GM21515 (cell line): ENCODE measurements around the gene TMA7.
A peak's percentile ranks its signal among the peaks of the same experiment; 100 is the strongest.
"Not testable (repeated sequence)": the region's sequence is repeated elsewhere in the genome, so short reads cannot be mapped to it uniquely, and the experiment has no call there.

Experiments
- ATAC-seq: cut with Tn5 transposase; IDR thresholded peaks from one replicate; pipeline ENCODE4 v1.9.1; 2021; ENCODE audit not compliant: unreplicated experiment

TMA7 gene

DNA sequence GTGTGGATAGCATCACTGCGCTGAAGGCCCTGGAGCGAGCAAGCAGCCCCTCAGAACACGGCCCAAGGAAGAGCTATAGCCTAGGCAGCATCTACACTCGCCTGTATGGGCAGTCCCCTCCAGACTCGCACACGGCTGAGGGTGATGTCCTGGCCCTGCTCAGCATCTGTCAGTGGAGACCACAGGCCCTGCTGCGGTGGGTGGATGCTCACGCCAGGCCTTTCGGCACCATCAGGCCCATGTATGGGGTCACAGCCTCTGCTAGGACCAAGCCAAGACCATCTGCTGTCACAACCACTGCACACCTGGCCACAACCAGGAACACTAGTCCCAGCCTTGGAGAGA lies 27.0 kb downstream of the TMA7 start:
- ATAC-seq: no peak

- ATAC-seq: no peak
Observed at GRCh38 chr3:48467473-48468267, 27.6 kb downstream of the TMA7 start.

GRCh38 chr3:48468329-48468731 lies 28.3 kb downstream of the TMA7 start:
- ATAC-seq: no peak

DNA sequence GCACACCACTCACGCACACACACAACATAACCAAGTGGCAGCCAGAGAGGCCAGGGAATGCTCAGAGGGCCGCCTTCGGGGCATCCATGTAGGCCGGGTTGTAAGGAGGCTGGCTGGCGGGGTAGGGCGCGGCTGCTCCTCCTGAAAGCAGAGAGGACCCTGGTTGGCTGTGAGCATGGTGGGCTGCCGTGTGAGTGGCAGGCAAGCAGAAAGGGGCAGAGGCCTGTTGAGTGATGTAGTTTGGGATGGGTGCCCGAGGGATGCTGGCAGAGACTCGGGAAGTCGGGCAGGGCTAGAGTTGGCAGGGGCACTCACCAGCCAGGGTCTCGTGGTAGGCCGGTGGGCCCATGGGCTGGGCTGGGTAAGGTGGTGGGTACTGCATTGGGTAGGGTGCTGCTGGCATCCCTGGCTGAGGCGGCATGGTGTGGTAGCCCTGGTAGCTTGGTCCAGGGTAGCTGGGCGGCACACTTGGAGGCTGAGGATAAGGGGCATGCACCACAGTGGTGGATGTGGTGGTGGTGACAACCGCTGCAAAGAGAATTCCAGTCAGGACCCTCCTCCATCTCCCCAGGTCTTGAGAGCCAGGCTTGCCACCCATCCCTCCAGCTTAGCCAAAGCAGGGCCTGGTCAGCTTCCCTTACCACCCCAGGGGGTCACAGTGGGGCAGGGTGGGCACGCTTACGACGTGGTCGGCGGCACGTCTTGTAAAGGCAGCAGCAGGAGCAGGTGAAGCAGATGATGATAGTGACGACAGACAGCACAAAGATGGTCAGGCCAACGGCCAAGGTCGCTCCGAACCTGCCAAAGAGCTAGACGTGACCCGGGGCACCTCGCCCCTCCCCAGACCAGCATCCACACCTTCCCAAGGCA lies 29.2 kb downstream of the TMA7 start:
- ATAC-seq: no peak

- ATAC-seq: no peak
Observed at GRCh38 chr3:48470286-48470685, 30.2 kb downstream of the TMA7 start.

DNA sequence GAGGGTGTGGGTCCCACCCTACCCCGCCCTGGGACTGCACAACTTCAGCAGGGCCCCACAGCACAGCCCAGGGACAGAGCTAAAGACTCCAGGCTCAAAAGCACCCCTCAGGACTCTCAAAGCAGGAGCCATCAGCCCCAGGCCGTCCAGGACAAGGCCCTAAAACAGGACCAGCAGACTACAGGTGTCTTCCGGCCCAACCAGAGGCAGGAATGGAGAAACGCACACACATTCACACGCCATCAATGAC lies 32.5 kb downstream of the TMA7 start:
- peak; percentile 12 for ATAC-seq

- peak; percentile 66 for ATAC-seq
Observed at GRCh38 chr3:48472923-48473616, 33.0 kb downstream of the TMA7 start.

GRCh38 chr3:48473617-48473952 lies 33.5 kb downstream of the TMA7 start:
- ATAC-seq: no peak

DNA sequence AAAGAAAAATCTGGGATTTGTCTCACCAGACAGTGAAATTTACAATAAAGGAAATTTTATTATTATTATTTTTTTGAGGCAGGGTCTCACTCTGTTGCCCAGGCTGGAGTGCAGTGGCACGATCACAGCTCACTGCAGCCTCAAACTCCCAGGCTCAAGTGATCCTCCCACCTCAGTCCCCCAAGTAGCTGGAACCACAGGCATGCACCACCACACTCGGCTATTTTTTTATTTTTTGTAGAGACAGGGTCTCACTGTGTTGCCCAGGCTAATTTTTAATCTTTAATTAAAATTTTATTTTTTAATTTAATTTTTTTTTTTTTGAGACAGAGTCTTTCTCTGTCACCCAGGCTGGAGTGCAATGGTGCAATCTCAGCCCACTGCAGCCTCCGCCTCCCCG lies 34.0 kb downstream of the TMA7 start:
- ATAC-seq: not testable (repeated sequence)

DNA sequence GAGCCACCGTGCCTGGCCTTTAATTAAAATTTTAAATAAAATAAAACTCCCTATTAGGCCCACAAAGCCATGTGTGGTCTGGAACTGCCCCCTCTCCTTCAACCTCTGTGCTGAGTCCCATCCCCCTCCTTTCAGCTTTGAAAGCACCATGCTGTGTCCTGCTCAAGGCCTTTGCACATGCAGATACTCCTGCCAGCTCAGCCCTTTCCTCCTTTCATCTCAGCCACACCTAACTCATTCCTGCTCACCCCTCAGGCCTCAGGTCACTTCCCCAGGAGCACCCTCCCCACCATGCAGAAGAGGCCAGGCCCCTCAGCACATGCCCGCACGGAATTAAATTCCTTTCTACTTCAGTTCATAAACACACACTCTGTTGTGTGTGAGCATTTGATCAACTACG lies 34.6 kb downstream of the TMA7 start:
- ATAC-seq: no peak

GRCh38 chr3:48475188-48475587 lies 35.1 kb downstream of the TMA7 start:
- ATAC-seq: no peak

DNA sequence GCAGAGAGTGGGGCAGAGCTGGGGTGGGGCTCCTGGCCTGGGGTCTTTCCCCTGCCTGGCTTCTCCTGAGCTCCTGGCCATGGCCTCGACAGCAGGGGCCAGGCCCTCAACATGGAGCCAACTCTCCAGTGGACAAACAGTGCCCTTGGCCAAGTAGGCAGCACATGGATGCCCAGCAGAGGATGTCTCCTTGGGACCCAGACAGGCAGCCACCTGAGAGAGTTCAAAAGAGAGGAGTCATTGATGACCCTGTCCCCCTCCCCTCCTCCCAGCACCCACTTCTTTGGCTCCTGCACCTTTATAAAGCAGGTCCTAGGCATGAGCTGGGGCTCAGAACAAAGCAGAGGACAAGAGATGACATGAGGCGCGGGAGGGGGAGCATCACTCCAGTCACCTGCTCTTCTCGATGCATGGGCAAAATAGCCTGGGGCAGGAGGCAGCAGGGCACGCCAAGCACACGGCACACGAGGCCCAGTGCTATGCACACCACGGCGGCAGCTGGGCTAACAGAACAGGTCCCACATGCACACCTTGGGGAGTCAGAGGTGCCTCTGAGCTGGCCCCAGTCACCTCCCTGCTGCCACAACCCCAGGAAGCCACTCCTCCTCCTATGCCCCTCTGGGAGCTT lies 36.5 kb downstream of the TMA7 start:
- no peak for ATAC-seq

DNA sequence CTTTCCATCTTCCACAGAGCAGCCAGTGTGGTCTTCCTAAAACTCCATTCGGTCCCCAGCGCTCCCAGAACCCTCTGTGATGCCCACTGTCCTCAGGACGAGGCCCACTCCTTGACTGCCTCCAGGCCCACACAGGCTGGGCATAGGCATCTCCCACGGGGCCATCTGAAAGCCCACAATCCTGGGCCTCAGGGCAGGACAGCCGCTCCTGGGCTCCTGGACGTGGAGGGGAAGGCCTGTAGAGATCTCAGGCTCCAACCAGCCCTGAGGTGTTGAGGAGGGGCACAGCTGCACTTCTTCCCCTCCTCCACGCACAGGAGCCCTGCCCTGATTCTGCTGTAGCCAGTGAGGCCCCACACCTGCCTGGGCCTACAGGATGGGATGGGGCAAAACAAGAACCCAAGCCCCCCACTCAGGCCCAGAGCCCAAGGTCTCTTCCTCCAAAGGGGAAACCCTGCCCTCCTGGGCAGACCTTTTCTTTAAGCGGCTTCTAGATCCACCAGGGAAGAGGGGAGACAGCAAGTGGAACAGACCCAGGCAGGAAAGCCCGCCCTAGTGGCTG lies 38.0 kb downstream of the TMA7 start:
- ATAC-seq: no peak

DNA sequence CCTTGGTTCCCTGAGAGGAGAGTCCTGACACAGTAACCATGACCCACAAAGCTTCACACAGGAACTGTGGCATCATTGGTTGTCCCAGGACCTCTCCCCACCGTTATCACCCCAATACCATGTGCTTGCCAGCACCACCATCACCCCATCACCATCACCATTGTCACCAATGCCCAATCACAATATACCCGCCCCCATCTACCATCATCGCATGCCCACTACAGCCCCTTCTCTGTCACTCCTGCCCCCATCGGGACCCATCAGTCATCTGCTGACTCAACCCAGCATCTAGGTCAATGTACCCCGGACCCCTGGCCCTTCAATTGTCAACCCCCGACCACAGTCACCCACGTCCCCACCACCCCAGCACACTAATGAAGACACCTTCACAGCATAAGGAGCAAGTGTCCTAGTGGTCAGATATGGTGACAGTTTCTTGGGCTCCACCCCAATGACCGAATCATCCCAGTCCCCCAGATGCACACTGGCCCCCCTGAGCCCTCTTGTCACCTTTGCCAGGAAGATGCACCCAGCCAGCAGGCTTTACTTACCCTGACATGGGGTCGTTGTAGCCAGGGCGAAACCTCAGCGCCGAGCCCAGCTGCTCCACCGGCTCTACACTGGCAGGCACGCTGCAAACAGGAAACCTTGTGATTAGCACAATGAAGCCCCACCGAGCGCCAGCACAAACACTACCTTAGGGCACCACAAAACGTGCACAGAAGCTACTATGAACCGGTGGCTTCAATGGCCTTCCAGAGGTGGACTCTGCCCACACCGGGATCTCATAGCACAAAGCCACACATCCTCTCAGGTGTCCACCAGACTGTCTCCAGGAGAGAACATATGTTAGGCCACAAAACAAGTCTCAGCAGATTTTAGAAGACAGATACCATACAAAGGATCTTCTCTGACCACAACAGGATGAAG lies 38.8 kb downstream of the TMA7 start:
- no peak for ATAC-seq

DNA sequence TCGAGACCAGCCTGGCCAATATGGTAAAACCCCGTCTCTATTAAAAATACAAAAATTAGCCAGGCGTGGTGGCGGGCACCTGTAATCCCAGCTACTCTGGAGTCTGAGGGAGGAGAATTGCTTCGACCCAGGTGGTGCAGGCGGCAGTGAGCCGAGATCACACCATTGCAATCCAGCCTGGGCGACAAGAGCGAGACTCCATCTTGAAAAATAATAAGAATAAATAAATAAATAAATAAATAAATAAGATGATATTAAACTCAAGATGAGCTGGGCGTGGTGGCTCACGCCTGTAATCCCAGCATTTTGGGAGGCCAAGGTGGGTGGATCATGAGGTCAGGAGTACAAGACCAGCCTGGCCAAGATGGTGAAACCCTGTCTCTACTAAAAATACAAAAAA lies 40.8 kb downstream of the TMA7 start:
- not testable (repeated sequence) for ATAC-seq

DNA sequence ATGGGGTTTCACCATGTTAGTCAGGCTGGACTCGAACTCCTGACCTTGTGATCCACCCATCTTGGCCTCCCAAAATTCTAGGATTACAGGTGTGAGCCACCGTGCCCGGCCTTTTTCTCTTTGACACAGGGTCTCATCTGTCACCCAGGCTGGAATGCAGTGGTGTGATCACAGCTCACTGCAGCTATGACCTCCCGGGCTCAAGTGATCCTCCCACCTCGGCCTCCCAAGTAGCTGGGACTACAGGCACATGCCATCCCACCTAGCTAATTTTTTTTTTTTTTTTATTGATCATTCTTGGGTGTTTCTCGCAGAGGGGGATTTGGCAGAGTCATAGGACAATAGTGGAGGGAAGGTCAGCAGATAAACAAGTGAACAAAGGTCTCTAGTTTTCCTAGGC lies 42.8 kb downstream of the TMA7 start:
- ATAC-seq: not testable (repeated sequence)

GRCh38 chr3:48486952-48487351 lies 46.9 kb downstream of the TMA7 start:
- ATAC-seq: no peak

DNA sequence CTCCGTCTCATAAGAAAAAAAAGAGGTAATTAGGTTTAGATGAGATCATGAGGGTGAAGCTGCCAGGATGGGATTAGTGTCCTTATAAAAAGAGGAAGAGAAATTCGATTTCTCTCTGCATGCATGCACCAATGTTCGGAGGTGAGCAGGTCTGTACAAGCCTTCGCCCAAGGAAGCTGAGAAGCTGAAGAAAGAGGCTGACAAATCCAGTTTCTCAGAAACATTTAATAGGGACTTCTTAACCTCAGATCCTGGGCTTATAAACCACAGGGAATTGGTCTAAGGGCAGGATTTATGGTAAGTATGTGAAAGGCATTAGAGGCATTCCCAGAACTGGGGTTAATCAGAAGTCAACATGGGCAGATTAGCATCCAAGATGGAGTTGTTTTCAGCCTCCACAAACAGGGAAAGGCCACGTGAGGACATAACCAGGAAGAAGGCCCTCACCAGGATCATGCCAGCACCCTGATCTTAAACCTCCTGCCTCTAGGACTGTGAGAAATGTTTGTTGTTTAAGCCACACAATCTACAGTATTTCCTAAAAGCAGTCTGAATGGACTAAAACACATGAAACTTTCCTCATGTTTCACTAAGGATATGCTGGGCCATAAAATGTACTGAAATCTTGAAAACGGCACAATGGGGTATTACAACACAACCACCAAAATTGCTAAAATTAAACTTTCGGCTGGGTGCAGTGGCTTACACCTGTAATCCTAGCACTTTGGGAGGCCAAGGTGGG lies 52.6 kb downstream of the TMA7 start:
- ATAC-seq: no peak

- no peak for ATAC-seq
Observed at GRCh38 chr3:48493203-48493501, 53.1 kb downstream of the TMA7 start.
